Astrocyte (in vitro differentiated cells and primary cell): ENCODE measurements around the gene SIK3. TPM values are rescaled to one million over a fixed set of nuclear protein-coding genes. Genes with fewer than 3 reads are reported as not detected.

ENCODE experiments used
- DNase-seq: peaks from one replicate; pipeline ENCODE4 v3.0.0-alpha.2; 2010; ENCODE audit warnings: low read depth
- FAIRE-seq: peaks from 2 replicates; lab custom pipeline; 2011; peaks lifted over from hg19 to GRCh38; lab: Jason Lieb, UNC
- H2AFZ ChIP-seq: 2 replicates; pipeline ENCODE4 v1.6.0; 2012; ENCODE audit warnings: low read depth, low read length, inconsistent platforms
- H3K27ac ChIP-seq: 2 replicates; pipeline ENCODE4 v1.5.1; 2011; ENCODE audit warnings: low read depth, low read length, inconsistent platforms
- H3K27me3 ChIP-seq: 2 replicates; pipeline ENCODE4 v1.6.0; 2011; ENCODE audit warnings: low read length, inconsistent platforms; ENCODE audit not compliant: insufficient read depth
- H3K36me3 ChIP-seq: 2 replicates; pipeline ENCODE4 v1.5.1; 2011; ENCODE audit warnings: low read length, inconsistent platforms; ENCODE audit not compliant: insufficient read depth
- H3K4me1 ChIP-seq: 2 replicates; pipeline ENCODE4 v1.5.1; 2011; ENCODE audit warnings: low read length, inconsistent platforms; ENCODE audit not compliant: insufficient read depth
- H3K4me2 ChIP-seq: 2 replicates; pipeline ENCODE4 v1.6.0; 2012; ENCODE audit warnings: low read length, inconsistent platforms
- H3K4me3 ChIP-seq: 2 replicates; pipeline ENCODE4 v1.5.1; 2011; ENCODE audit warnings: low read depth, mild to moderate bottlenecking, low read length, inconsistent platforms; ENCODE audit not compliant: insufficient read depth
- H3K79me2 ChIP-seq: 2 replicates; pipeline ENCODE4 v1.6.0; 2012; ENCODE audit warnings: mild to moderate bottlenecking, low read length, inconsistent platforms; ENCODE audit not compliant: insufficient read depth
- H3K9ac ChIP-seq: 2 replicates; pipeline ENCODE4 v1.6.0; 2012; ENCODE audit warnings: mild to moderate bottlenecking, low read length, inconsistent platforms
- H3K9me3 ChIP-seq: 2 replicates; pipeline ENCODE4 v1.5.1; 2012; ENCODE audit warnings: low read depth, mild to moderate bottlenecking, low read length, inconsistent platforms; ENCODE audit not compliant: insufficient read depth
- H4K20me1 ChIP-seq: 2 replicates; pipeline ENCODE4 v1.6.0; 2012; ENCODE audit warnings: low read length, inconsistent platforms; ENCODE audit not compliant: insufficient read depth
- H3K27ac Mint-ChIP-seq: one replicate; pipeline ENCODE4 v1.8.0; 2021; ENCODE audit warnings: mild to moderate bottlenecking, mixed read lengths; ENCODE audit not compliant: unreplicated experiment
- H3K27me3 Mint-ChIP-seq: one replicate; pipeline ENCODE4 v1.8.0; 2021; ENCODE audit warnings: low read depth, mixed read lengths; ENCODE audit not compliant: unreplicated experiment
- H3K36me3 Mint-ChIP-seq: one replicate; pipeline ENCODE4 v1.8.0; 2021; ENCODE audit warnings: low read depth, mixed read lengths; ENCODE audit not compliant: unreplicated experiment
- H3K4me1 Mint-ChIP-seq: one replicate; pipeline ENCODE4 v1.8.0; 2021; ENCODE audit warnings: low read depth, mixed read lengths; ENCODE audit not compliant: unreplicated experiment
- H3K4me3 Mint-ChIP-seq: one replicate; pipeline ENCODE4 v1.8.0; 2021; ENCODE audit warnings: mild to moderate bottlenecking, moderate library complexity, mixed read lengths; ENCODE audit not compliant: unreplicated experiment
- H3K9me3 Mint-ChIP-seq: one replicate; pipeline ENCODE4 v1.8.0; 2021; ENCODE audit warnings: mild to moderate bottlenecking, mixed read lengths; ENCODE audit not compliant: unreplicated experiment
- EZH2 ChIP-seq: IDR thresholded peaks from 2 replicates; pipeline ENCODE4 v1.6.1; 2012; ENCODE audit warnings: mild to moderate bottlenecking, low read length, inconsistent platforms; ENCODE audit not compliant: insufficient read depth
- total RNA-seq: library from RNA; stranded (reverse); gene quantifications from 2 replicates; pipeline ENCODE4 v1.2.1, GENCODE V29; 2021
- TF ChIP-seq, protein P1 (sequence below): IDR thresholded peaks from 2 replicates; pipeline ENCODE4 v1.5.1; 2011; ENCODE audit warnings: low read depth, mild to moderate bottlenecking, inconsistent platforms, low read length, moderate library complexity; ENCODE audit not compliant: insufficient read depth

SIK3 gene
- total RNA-seq, 1 donor from 2014 or later: 34.4 TPM

DNA sequence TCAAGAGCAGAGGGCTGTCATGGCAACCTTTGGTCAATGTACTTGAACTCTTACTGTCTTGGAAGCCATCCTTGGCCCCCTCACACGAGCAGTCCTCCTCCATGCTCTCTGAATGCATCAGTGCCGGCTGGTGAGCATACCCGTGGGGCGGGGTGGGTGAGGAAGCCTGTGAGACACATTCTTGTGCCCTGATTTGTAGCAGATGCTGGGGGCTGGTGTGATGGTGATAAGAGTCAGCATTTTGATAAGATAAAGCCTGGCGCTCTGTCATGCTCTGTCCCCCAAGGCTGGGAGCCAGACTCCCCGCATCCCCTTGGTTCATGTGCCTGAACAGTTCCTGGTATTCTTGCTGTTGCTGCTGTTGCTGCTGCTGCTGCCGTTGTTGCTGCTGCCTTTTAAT, 240.3 kb downstream of the SIK3 start:
- TF ChIP-seq EZH2: no peak
- TF ChIP-seq, protein P1, sequence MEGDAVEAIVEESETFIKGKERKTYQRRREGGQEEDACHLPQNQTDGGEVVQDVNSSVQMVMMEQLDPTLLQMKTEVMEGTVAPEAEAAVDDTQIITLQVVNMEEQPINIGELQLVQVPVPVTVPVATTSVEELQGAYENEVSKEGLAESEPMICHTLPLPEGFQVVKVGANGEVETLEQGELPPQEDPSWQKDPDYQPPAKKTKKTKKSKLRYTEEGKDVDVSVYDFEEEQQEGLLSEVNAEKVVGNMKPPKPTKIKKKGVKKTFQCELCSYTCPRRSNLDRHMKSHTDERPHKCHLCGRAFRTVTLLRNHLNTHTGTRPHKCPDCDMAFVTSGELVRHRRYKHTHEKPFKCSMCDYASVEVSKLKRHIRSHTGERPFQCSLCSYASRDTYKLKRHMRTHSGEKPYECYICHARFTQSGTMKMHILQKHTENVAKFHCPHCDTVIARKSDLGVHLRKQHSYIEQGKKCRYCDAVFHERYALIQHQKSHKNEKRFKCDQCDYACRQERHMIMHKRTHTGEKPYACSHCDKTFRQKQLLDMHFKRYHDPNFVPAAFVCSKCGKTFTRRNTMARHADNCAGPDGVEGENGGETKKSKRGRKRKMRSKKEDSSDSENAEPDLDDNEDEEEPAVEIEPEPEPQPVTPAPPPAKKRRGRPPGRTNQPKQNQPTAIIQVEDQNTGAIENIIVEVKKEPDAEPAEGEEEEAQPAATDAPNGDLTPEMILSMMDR: no peak
- no peaks in the 10 kb centered on the region for H3K36me3 ChIP-seq
- no peak overlapping the region for H3K4me3 ChIP-seq
- H3K9ac ChIP-seq: no peak overlapping the region
- H3K4me1 ChIP-seq: peaks cover 34% of the 10 kb centered on the region
- no peaks in the 10 kb centered on the region for H3K9me3 Mint-ChIP-seq
- no peak overlapping the region for H3K27ac Mint-ChIP-seq
- H3K27ac ChIP-seq: no peak overlapping the region
- FAIRE-seq: no peak
- H3K79me2 ChIP-seq: no peaks in the 10 kb centered on the region
- no peak overlapping the region for H3K4me3 Mint-ChIP-seq
- no peak overlapping the region for H2AFZ ChIP-seq
- H3K4me2 ChIP-seq: no peak overlapping the region
- H3K36me3 Mint-ChIP-seq: peaks cover 38% of the 10 kb centered on the region
- no peaks in the 10 kb centered on the region for H3K9me3 ChIP-seq
- DNase-seq: no peak
- no peaks in the 10 kb centered on the region for H3K27me3 Mint-ChIP-seq
- no peaks in the 10 kb centered on the region for H3K27me3 ChIP-seq
- no peaks in the 10 kb centered on the region for H4K20me1 ChIP-seq
- peaks cover 35% of the 10 kb centered on the region for H3K4me1 Mint-ChIP-seq

DNA sequence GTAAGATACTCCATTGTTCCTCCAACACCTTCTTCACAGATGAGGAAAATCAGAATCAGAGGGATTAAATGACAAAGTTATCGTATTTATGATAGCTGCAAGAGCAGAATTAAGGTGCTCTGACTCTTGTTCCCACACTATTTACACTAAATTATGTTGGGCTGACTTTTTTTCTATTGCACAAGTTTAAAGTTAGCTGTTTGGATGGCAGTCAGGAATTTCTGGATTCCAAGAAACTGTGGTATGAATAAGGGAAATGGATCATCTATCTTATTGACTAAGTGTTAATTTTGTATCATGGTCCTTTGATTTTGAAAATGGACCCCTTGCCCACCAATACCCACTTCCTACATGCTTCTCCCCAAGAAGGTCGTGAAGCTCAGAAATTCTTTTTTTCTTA, 240.9 kb downstream of the SIK3 start:
- peaks cover 37% of the 10 kb centered on the region for H3K4me1 ChIP-seq
- H3K9ac ChIP-seq: no peak overlapping the region
- DNase-seq: no peak
- no peak overlapping the region for H3K4me2 ChIP-seq
- no peak overlapping the region for H3K4me3 ChIP-seq
- Mint-ChIP-seq H3K36me3 (peaks cover 44% of the 10 kb centered on the region), H3K4me1 (peaks cover 37% of the 10 kb centered on the region), H3K27me3 (no peaks in the 10 kb centered on the region), H3K4me3 (no peak overlapping the region), H3K27ac (no peak overlapping the region), H3K9me3 (no peaks in the 10 kb centered on the region)
- FAIRE-seq: no peak
- H3K79me2 ChIP-seq: no peaks in the 10 kb centered on the region
- H4K20me1 ChIP-seq: no peaks in the 10 kb centered on the region
- H3K27me3 ChIP-seq: no peaks in the 10 kb centered on the region
- no peak overlapping the region for H2AFZ ChIP-seq
- TF ChIP-seq, protein P1: no peak
- no peak for TF ChIP-seq EZH2
- no peaks in the 10 kb centered on the region for H3K36me3 ChIP-seq
- no peak overlapping the region for H3K27ac ChIP-seq
- H3K9me3 ChIP-seq: no peaks in the 10 kb centered on the region

DNA sequence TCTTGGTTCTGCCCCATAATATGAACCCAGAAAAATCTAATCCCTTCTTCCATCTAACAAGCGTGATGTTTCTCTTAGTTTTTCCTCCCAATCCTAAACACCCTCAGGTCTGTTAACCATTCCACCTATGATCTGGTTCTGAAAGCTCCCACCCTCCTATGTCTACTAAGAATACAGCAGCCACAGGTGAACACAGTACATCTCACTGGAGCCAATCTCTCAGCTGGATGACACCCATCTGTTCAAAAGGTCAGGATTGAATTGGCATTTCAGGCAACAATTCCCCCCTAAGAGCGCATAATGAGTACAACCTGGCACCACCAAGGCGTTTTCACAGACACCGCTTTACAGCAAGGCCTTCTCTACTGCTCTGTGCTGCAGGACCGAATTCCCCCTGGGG, 241.8 kb downstream of the SIK3 start:
- H3K9ac ChIP-seq: no peak overlapping the region
- no peak overlapping the region for H3K4me3 ChIP-seq
- H3K79me2 ChIP-seq: no peaks in the 10 kb centered on the region
- Mint-ChIP-seq H3K27me3 (no peaks in the 10 kb centered on the region), H3K27ac (no peak overlapping the region), H3K4me1 (peaks cover 39% of the 10 kb centered on the region), H3K4me3 (no peak overlapping the region), H3K9me3 (no peaks in the 10 kb centered on the region), H3K36me3 (peaks cover 41% of the 10 kb centered on the region)
- H3K4me1 ChIP-seq: peaks cover 44% of the 10 kb centered on the region
- no peaks in the 10 kb centered on the region for H3K9me3 ChIP-seq
- DNase-seq (no peak), FAIRE-seq (no peak)
- H4K20me1 ChIP-seq: no peaks in the 10 kb centered on the region
- TF ChIP-seq, protein P1: no peak
- no peak for TF ChIP-seq EZH2
- no peak overlapping the region for H3K4me2 ChIP-seq
- H3K36me3 ChIP-seq: no peaks in the 10 kb centered on the region
- H3K27me3 ChIP-seq: no peaks in the 10 kb centered on the region
- no peak overlapping the region for H2AFZ ChIP-seq
- no peak overlapping the region for H3K27ac ChIP-seq
